Measurements from ENCODE around the gene AGR2.

AGR2 gene

GRCh38 chr7:16755397-16755796 is 49.4 kb downstream of the AGR2 start:
- Histone ChIP-seq H4K20me1 (ENCODE audit: insufficient read depth) (no peaks in the 10 kb centered on the region), H2AFZ (ENCODE audit: low read depth) (no peak overlapping the region), H3K4me2 (no peak overlapping the region), H3K27me3 (ENCODE audit: insufficient read depth, low read depth) (no peaks in the 10 kb centered on the region), H3K4me1 (ENCODE audit: low read depth, poor library complexity, severe bottlenecking) (peaks cover 6% of the 10 kb centered on the region), H3K79me2 (ENCODE audit: insufficient read depth, low read depth) (no peaks in the 10 kb centered on the region), H3K27ac (no peak overlapping the region), H3K4me3 (IDR thresholded peaks at IDR 0.05; ENCODE audit: insufficient read depth, low read depth, low read length) (no peak overlapping the region), H3K36me3 (ENCODE audit: insufficient read depth) (no peaks in the 10 kb centered on the region), H3K9ac (no peak overlapping the region)
- no peak for TF ChIP-seq CTCF (conservative IDR thresholded peaks at IDR 0.05; ENCODE audit: low read depth, low read length)

GRCh38 chr7:16754856-16755317 is 49.9 kb downstream of the AGR2 start:
- no peaks in the 10 kb centered on the region for H3K27me3 ChIP-seq (ENCODE audit: insufficient read depth, low read depth)
- H3K79me2 ChIP-seq (ENCODE audit: insufficient read depth, low read depth): no peaks in the 10 kb centered on the region
- no peaks in the 10 kb centered on the region for H3K36me3 ChIP-seq (ENCODE audit: insufficient read depth)
- no peak overlapping the region for H3K4me3 ChIP-seq (IDR thresholded peaks at IDR 0.05; ENCODE audit: insufficient read depth, low read depth, low read length)
- H4K20me1 ChIP-seq (ENCODE audit: insufficient read depth): no peaks in the 10 kb centered on the region
- H2AFZ ChIP-seq (ENCODE audit: low read depth): no peak overlapping the region
- no peak overlapping the region for H3K27ac ChIP-seq
- no peak overlapping the region for H3K4me2 ChIP-seq
- no peak for TF ChIP-seq CTCF (conservative IDR thresholded peaks at IDR 0.05; ENCODE audit: low read depth, low read length)
- H3K9ac ChIP-seq: no peak overlapping the region
- peaks cover 6% of the 10 kb centered on the region for H3K4me1 ChIP-seq (ENCODE audit: low read depth, poor library complexity, severe bottlenecking)

GRCh38 chr7:16753932-16754855 is 50.6 kb downstream of the AGR2 start:
- Histone ChIP-seq H2AFZ (ENCODE audit: low read depth) (peak overlapping the region; percentile 92), H4K20me1 (ENCODE audit: insufficient read depth) (no peaks in the 10 kb centered on the region), H3K9ac (peak overlapping the region; percentile 13; the same call in 1 of the 2 replicates), H3K27ac (no peak overlapping the region), H3K27me3 (ENCODE audit: insufficient read depth, low read depth) (no peaks in the 10 kb centered on the region), H3K36me3 (ENCODE audit: insufficient read depth) (no peaks in the 10 kb centered on the region), H3K4me2 (peak overlapping the region; percentile 44; the same call in 1 of the 2 replicates), H3K4me1 (ENCODE audit: low read depth, poor library complexity, severe bottlenecking) (peaks cover 6% of the 10 kb centered on the region), H3K4me3 (IDR thresholded peaks at IDR 0.05; ENCODE audit: insufficient read depth, low read depth, low read length) (no peak overlapping the region), H3K79me2 (ENCODE audit: insufficient read depth, low read depth) (no peaks in the 10 kb centered on the region)
- no peak for TF ChIP-seq CTCF (conservative IDR thresholded peaks at IDR 0.05; ENCODE audit: low read depth, low read length)

GRCh38 chr7:16753102-16753931 is 51.5 kb downstream of the AGR2 start, which contains the start of gene TSPAN13:
TSS of gene TSPAN13 (plus strand) at chr7:16753755. CDS start at chr7:16753968, 213 bp downstream.
- Histone ChIP-seq H2AFZ (ENCODE audit: low read depth) (peak within 1 kb of the TSS; percentile 92), H3K79me2 (ENCODE audit: insufficient read depth, low read depth) (no peaks in the 10 kb centered on the region), H3K27me3 (ENCODE audit: insufficient read depth, low read depth) (no peaks in the 10 kb centered on the region), H3K27ac (no peak within 1 kb of the TSS), H3K36me3 (ENCODE audit: insufficient read depth) (no peaks in the 10 kb centered on the region), H3K4me3 (IDR thresholded peaks at IDR 0.05; ENCODE audit: insufficient read depth, low read depth, low read length) (no peak within 1 kb of the TSS), H3K4me1 (ENCODE audit: low read depth, poor library complexity, severe bottlenecking) (peaks cover 6% of the 10 kb centered on the region), H3K9ac (peak within 1 kb of the TSS; percentile 52; the same call in 1 of the 2 replicates), H4K20me1 (ENCODE audit: insufficient read depth) (no peaks in the 10 kb centered on the region), H3K4me2 (peak within 1 kb of the TSS; percentile 44)
- no peak for TF ChIP-seq CTCF (conservative IDR thresholded peaks at IDR 0.05; ENCODE audit: low read depth, low read length)

Measured in KMS-11 (cell line).